Retina (tissue), 1 donor: ENCODE data around the gene BBC3.
A peak's percentile ranks its signal among the peaks of the same experiment; 100 is the strongest.
"Not testable (repeated sequence)": the region's sequence is repeated elsewhere in the genome, so short reads cannot be mapped to it uniquely, and the experiment has no call there.

Experiments used
- DNase-seq: peaks from one replicate; pipeline ENCODE4 v3.0.0-alpha.2; 2016

The BBC3 gene

GRCh38 chr19:47230921-47231214, at the start of gene BBC3:
TSS of gene BBC3 (minus strand) at chr19:47231199. CDS start at chr19:47228431, 2,768 bp downstream.
- DNase-seq: no peak

GRCh38 chr19:47280183-47280797, 49.3 kb upstream of the BBC3 start:
- no peak for DNase-seq

GRCh38 chr19:47276513-47276912, 45.5 kb upstream of the BBC3 start:
- not testable (repeated sequence) for DNase-seq

GRCh38 chr19:47275791-47276461, 44.9 kb upstream of the BBC3 start:
- DNase-seq: peak; percentile 26

- DNase-seq: peak; percentile 72
Observed at GRCh38 chr19:47274891-47275761, 44.1 kb upstream of the BBC3 start.

- peak; percentile 94 for DNase-seq
Observed at GRCh38 chr19:47274071-47274890, 43.3 kb upstream of the BBC3 start, which contains the start of gene INAFM1. TSS of gene INAFM1 (plus strand) at chr19:47274885. CDS start at chr19:47274920, 35 bp downstream.

- DNase-seq: peak; percentile 96
Observed at GRCh38 chr19:47273313-47274070, 42.5 kb upstream of the BBC3 start.

- DNase-seq: no peak
Observed at GRCh38 chr19:47272448-47273312, 41.7 kb upstream of the BBC3 start.

GRCh38 chr19:47271949-47272348, 41.0 kb upstream of the BBC3 start:
- no peak for DNase-seq

- DNase-seq: no peak
Observed at GRCh38 chr19:47270408-47270807, 39.4 kb upstream of the BBC3 start.

- no peak for DNase-seq
Observed at GRCh38 chr19:47269596-47269995, 38.6 kb upstream of the BBC3 start.

- DNase-seq: no peak
Observed at GRCh38 chr19:47268028-47268427, 37.0 kb upstream of the BBC3 start.

GRCh38 chr19:47267350-47267759, 36.4 kb upstream of the BBC3 start:
- no peak for DNase-seq

- DNase-seq: no peak
Observed at GRCh38 chr19:47266401-47266941, 35.5 kb upstream of the BBC3 start.

- no peak for DNase-seq
Observed at GRCh38 chr19:47264629-47265028, 33.6 kb upstream of the BBC3 start.

- DNase-seq: not testable (repeated sequence)
Observed at GRCh38 chr19:47261946-47262793, 31.2 kb upstream of the BBC3 start.

GRCh38 chr19:47260476-47260875, 29.5 kb upstream of the BBC3 start:
- no peak for DNase-seq

- no peak for DNase-seq
Observed at GRCh38 chr19:47258895-47259555, 28.0 kb upstream of the BBC3 start.

GRCh38 chr19:47258434-47258833, 27.4 kb upstream of the BBC3 start:
- DNase-seq: no peak
